Ascending aorta (tissue), 2 donors: ENCODE results near the gene AATK. TPM values are rescaled to one million over a fixed set of nuclear protein-coding genes. Genes with fewer than 3 reads are reported as not detected.

Experiments
- DNase-seq, 2 donors: peaks; one replicate each; pipeline ENCODE4 v3.0.0-alpha.2; 2019; ENCODE audit warnings: low spot score in 2 of 2
- H3K27ac ChIP-seq, 2 donors: fragments of 200-600 bp; sonication (generic); one replicate each; pipeline ENCODE4 v1.5.1; 2016 to 2017; ENCODE audit warnings: mild to moderate bottlenecking in 1 of 2
- H3K27me3 ChIP-seq: fragments of 200-600 bp; sonication (generic); one replicate; pipeline ENCODE4 v1.5.1; 2017
- H3K36me3 ChIP-seq, 2 donors: fragments of 200-600 bp; sonication (generic); one replicate each; pipeline ENCODE4 v1.5.1; 2016
- H3K4me1 ChIP-seq, 2 donors: fragments of 200-600 bp; sonication (generic); one replicate each; pipeline ENCODE4 v1.5.1; 2016 to 2017; ENCODE audit warnings: mild to moderate bottlenecking in 1 of 2
- H3K4me3 ChIP-seq, 2 donors: fragments of 200-600 bp; sonication (generic); one replicate each; pipeline ENCODE4 v1.5.1; 2016 to 2017; ENCODE audit warnings: mild to moderate bottlenecking in 1 of 2
- H3K9me3 ChIP-seq, 2 donors: fragments of 200-600 bp; sonication (generic); one replicate each; pipeline ENCODE4 v1.5.1; 2016
- intact Hi-C: fragments of 100-400 bp; cut with DNase I; formaldehyde crosslinking; loops from one replicate; pipeline ENCODE4 v1.15.1; 2023
- total RNA-seq: library from RNA; depleted of rRNA; stranded (reverse); fragments of >200 nt; gene quantifications from one replicate; pipeline ENCODE4 v1.1.0, GENCODE V29; 2016
- TF ChIP-seq, protein P1 (sequence below), 3 experiments: fragments of 200-600 bp in 2 of 3; fragments of 450-650 bp in 1 of 3; sonication (generic) in 2 of 3; IDR thresholded peaks; one replicate each; pipeline ENCODE4 v1.5.1; 2016 to 2019; ENCODE audit warnings: antibody characterized with exemption in 3 of 3, mild to moderate bottlenecking in 1 of 3, moderate library complexity in 1 of 3

Gene AATK
- total RNA-seq, 1 donor from 2014 or later, result 20.6 TPM

DNA sequence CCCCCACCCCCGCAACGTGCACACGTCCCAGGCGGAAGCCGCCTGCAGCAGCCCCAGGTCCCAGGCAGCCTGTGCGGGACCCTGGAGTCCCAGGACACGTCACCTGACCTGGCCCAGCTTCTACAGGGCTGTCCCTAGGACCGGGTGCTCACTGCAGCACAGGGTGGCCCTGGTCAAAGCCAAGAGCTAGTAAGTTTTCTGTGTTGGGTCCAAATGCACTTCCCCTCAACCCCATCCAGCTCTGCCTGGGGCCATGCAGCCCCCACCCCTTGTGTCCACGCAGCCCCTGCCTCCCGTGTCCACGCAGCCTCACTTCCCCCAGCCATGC is 22.9 kb downstream of the AATK start:
- H3K27ac ChIP-seq, result no peak overlapping the region
- H3K4me3 ChIP-seq, result no peak overlapping the region
- no peaks in the 10 kb centered on the region for H3K4me1 ChIP-seq
- H3K9me3 ChIP-seq, result no peaks in the 10 kb centered on the region
- no peaks in the 10 kb centered on the region for H3K27me3 ChIP-seq
- DNase-seq, result no peak
- TF ChIP-seq, protein P1, sequence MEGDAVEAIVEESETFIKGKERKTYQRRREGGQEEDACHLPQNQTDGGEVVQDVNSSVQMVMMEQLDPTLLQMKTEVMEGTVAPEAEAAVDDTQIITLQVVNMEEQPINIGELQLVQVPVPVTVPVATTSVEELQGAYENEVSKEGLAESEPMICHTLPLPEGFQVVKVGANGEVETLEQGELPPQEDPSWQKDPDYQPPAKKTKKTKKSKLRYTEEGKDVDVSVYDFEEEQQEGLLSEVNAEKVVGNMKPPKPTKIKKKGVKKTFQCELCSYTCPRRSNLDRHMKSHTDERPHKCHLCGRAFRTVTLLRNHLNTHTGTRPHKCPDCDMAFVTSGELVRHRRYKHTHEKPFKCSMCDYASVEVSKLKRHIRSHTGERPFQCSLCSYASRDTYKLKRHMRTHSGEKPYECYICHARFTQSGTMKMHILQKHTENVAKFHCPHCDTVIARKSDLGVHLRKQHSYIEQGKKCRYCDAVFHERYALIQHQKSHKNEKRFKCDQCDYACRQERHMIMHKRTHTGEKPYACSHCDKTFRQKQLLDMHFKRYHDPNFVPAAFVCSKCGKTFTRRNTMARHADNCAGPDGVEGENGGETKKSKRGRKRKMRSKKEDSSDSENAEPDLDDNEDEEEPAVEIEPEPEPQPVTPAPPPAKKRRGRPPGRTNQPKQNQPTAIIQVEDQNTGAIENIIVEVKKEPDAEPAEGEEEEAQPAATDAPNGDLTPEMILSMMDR (IDR thresholded peaks at IDR 0.05), result no peak
- no peaks in the 10 kb centered on the region for H3K36me3 ChIP-seq
- intact Hi-C loops, result loop anchor here (2.0 kb wide), 1 partner anchor 64 kb away; no protein-coding TSS in a partner anchor

DNA sequence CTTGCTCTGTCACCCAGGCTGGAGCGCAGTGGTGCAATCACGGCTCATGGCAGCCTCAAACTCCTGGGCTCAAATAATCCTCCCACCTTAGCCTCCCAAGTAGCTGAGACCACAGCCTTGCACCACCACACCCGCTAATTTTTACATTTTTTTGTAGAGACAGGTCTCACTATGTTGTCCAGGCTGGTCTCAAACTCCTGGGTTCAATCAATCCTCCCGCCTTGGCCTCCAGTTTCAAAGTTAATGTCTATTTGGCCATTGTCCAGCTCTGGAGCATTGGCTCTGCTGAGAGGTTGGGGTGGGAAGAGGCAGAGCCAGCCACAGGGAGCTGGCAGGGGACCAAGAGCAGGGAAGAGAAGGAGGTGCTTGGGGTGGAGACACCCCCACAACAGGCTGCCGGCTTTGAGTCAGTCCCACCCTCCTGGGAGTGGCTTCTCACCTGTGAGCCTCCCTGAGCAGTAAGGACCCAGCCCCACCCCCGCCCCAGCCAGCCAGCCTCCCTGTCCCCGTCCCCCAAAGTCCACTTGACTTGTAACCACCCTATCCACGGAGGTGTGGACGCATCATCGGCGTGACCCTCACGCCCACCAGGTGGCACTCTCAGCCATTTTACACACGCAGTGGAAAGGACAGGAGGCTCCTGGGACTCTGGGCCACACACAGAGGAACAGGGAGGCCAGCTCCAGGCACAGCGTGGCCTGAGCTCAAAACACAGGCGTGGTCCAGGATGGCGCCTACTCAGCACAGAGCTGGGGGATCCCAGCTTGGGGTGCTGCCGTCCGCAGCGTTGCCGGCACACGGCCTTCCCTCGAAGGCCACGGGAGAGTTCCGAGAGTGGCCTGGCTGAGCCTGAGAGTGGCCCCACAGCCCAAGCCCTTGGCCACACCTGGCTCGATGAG is 23.5 kb downstream of the AATK start:
- H3K4me3 ChIP-seq, result no peak overlapping the region
- DNase-seq, result peak in 1 of 2 donors; percentile 87
- TF ChIP-seq, protein P1 (IDR thresholded peaks at IDR 0.05), result peak; percentile 67 to 77 (median 72)
- H3K36me3 ChIP-seq, result no peaks in the 10 kb centered on the region
- no peaks in the 10 kb centered on the region for H3K4me1 ChIP-seq
- H3K27me3 ChIP-seq, result no peaks in the 10 kb centered on the region
- H3K27ac ChIP-seq, result no peak overlapping the region
- no peaks in the 10 kb centered on the region for H3K9me3 ChIP-seq
- intact Hi-C loops, result loop anchor here (1.0 to 2.0 kb wide), 2 partner anchors 64 to 99 kb away; no protein-coding TSS in a partner anchor

DNA sequence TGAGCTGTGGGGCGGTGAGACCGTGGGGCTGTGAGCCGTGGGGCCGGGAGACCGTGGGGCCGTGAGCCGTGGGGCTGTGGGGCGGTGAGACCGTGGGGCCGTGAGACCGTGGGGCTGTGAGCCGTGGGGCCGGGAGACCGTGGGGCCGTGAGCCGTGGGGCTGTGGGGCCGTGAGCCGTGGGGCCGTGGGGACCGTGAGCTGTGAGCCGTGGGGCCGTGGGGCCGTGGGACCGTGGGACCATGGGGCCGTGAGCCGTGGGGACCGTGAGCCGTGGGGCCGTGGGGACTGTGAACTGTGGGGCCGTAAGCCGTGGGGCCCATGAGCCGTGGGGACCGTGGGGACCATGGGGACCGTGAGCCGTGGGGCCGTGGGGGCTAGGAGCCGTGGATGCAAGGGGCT is 25.3 kb downstream of the AATK start:
- Histone ChIP-seq H3K36me3 (no peaks in the 10 kb centered on the region), H3K9me3 (no peaks in the 10 kb centered on the region), H3K4me1 (no peaks in the 10 kb centered on the region), H3K27me3 (no peaks in the 10 kb centered on the region), H3K27ac (no peak overlapping the region), H3K4me3 (no peak overlapping the region)
- TF ChIP-seq, protein P1 (IDR thresholded peaks at IDR 0.05), result no peak
- DNase-seq, result no peak
- intact Hi-C loops, result no loop called here

DNA sequence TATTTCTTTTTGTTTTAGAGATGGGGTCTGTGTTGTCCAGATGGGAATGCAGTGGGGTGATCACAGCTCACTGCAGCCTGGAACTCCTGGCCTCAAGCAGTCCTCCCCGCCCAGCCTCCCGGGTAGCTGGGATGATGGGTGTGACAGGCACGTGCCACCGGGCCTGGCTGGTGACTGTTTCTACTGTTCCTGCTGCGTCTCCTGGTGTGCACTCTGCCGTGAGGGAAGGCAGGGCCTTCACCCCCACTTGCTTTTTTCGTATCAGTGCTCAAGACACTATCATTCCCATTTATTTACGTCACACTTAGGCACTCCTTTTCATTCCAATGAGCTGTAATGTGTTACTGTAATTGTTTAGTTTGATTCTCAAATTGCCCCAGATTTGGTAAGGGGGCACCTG is 26.0 kb downstream of the AATK start:
- no peaks in the 10 kb centered on the region for H3K4me1 ChIP-seq
- H3K36me3 ChIP-seq, result no peaks in the 10 kb centered on the region
- TF ChIP-seq, protein P1 (IDR thresholded peaks at IDR 0.05), result no peak
- H3K27ac ChIP-seq, result no peak overlapping the region
- H3K9me3 ChIP-seq, result no peaks in the 10 kb centered on the region
- H3K4me3 ChIP-seq, result no peak overlapping the region
- no peaks in the 10 kb centered on the region for H3K27me3 ChIP-seq
- DNase-seq, result no peak
- intact Hi-C loops, result no loop called here

DNA sequence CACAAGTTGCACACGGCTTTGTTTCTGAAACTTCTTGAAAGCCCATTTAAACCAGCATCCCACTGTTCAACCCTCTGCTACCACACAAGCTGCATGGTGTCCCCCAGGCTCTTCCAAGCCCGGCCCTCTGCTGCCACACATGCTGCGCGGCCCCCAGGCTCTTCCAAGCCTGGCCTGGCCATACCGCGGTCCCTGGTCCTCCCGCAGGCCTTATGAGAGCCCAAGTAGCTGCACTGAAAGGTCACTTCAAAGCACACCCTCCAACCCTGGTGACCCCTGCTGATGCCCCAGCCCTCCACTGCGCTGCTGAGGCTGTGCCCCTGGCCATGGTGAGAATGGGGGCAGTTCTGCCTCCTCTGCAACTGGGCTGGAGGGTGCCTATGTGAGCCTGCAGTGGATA is 26.6 kb downstream of the AATK start:
- H3K27me3 ChIP-seq, result no peaks in the 10 kb centered on the region
- no peak overlapping the region for H3K4me3 ChIP-seq
- no peaks in the 10 kb centered on the region for H3K4me1 ChIP-seq
- intact Hi-C loops, result no loop called here
- no peak overlapping the region for H3K27ac ChIP-seq
- no peaks in the 10 kb centered on the region for H3K9me3 ChIP-seq
- no peak for DNase-seq
- TF ChIP-seq, protein P1 (IDR thresholded peaks at IDR 0.05), result no peak
- no peaks in the 10 kb centered on the region for H3K36me3 ChIP-seq
